ENCODE measurements around the gene DUS2. TPM values are rescaled to one million over a fixed set of nuclear protein-coding genes. Genes with fewer than 3 reads are reported as not detected.

Gene DUS2
- total and polyA plus RNA-seq, 4 donors, result 3.0 to 13.1 (median 7.1) TPM

Other genes starting within 250 kb of the DUS2 start
- 10 to 100 TPM; 17.7 to 21.6 TPM for gene RANBP10, start 216.7 kb upstream of the DUS2 start, total RNA-seq
- 10 to 100 TPM in 1 of 2 donors, 1 to 10 TPM in 1; 5.5 to 11.9 TPM for gene RANBP10, start 216.7 kb upstream of the DUS2 start, polyA plus RNA-seq
- gene TSNAXIP1, start 216.4 kb upstream of the DUS2 start, total RNA-seq, result 1 to 10 TPM in 1 of 2 donors, under 1 TPM in 1; 0.84 to 1.1 TPM
- gene TSNAXIP1, start 216.4 kb upstream of the DUS2 start, polyA plus RNA-seq, result 1 to 10 TPM in 1 of 2 donors, not detected in 1; 7.3 TPM
- 10 to 100 TPM; 21.5 to 24.7 TPM for gene THAP11, start 181.0 kb upstream of the DUS2 start, total RNA-seq
- gene THAP11, start 181.0 kb upstream of the DUS2 start, polyA plus RNA-seq, result 10 to 100 TPM; 18.0 to 18.6 TPM
- gene NUTF2, start 176.4 kb upstream of the DUS2 start, total RNA-seq, result 10 to 100 TPM; 80.7 to 88.2 TPM
- gene NUTF2, start 176.4 kb upstream of the DUS2 start, polyA plus RNA-seq, result 100 to 1,000 TPM in 1 of 2 donors, 10 to 100 TPM in 1; 95.4 to 130 TPM
- 10 to 100 TPM; 39.8 to 57.9 TPM for gene CENPT, start 175.6 kb upstream of the DUS2 start, total RNA-seq
- gene CENPT, start 175.6 kb upstream of the DUS2 start, polyA plus RNA-seq, result 100 to 1,000 TPM in 1 of 2 donors, 10 to 100 TPM in 1; 28.3 to 168 TPM
- gene EDC4, start 150.2 kb upstream of the DUS2 start, total RNA-seq, result 10 to 100 TPM; 46.9 to 53.2 TPM
- 10 to 100 TPM; 14.4 to 66.4 TPM for gene EDC4, start 150.2 kb upstream of the DUS2 start, polyA plus RNA-seq
- 1 to 10 TPM in 1 of 2 donors, not detected in 1; 2.1 TPM for gene NRN1L, start 138.4 kb upstream of the DUS2 start, total RNA-seq
- gene NRN1L, start 138.4 kb upstream of the DUS2 start, polyA plus RNA-seq, result 1 to 10 TPM; 1.5 to 3.2 TPM
- 10 to 100 TPM; 29.6 to 30.4 TPM for gene PSKH1, start 130.0 kb upstream of the DUS2 start, total RNA-seq
- 10 to 100 TPM; 15.2 to 16.2 TPM for gene PSKH1, start 130.0 kb upstream of the DUS2 start, polyA plus RNA-seq
- gene CTRL, start 91.4 kb upstream of the DUS2 start, total RNA-seq, result under 1 TPM; 0.84 to 0.90 TPM
- 1 to 10 TPM in 1 of 2 donors, not detected in 1; 3.5 TPM for gene CTRL, start 91.4 kb upstream of the DUS2 start, polyA plus RNA-seq
- gene PSMB10, start 86.4 kb upstream of the DUS2 start, total RNA-seq, result 10 to 100 TPM; 27.7 to 39.1 TPM
- gene PSMB10, start 86.4 kb upstream of the DUS2 start, polyA plus RNA-seq, result 10 to 100 TPM; 52.3 to 84.3 TPM
- 10 to 100 TPM; 43.9 to 47.8 TPM for gene LCAT, start 79.2 kb upstream of the DUS2 start, total RNA-seq
- 100 to 1,000 TPM in 1 of 2 donors, 10 to 100 TPM in 1; 10.6 to 178 TPM for gene LCAT, start 79.2 kb upstream of the DUS2 start, polyA plus RNA-seq
- gene SLC12A4, start 54.6 kb upstream of the DUS2 start, total RNA-seq, result 100 to 1,000 TPM; 125 to 139 TPM
- 10 to 100 TPM; 15.8 to 87.0 TPM for gene SLC12A4, start 54.6 kb upstream of the DUS2 start, polyA plus RNA-seq
- gene DPEP3, start 42.8 kb upstream of the DUS2 start, total RNA-seq, result not detected
- gene DPEP3, start 42.8 kb upstream of the DUS2 start, polyA plus RNA-seq, result not detected
- 10 to 100 TPM in 1 of 2 donors, 1 to 10 TPM in 1; 1.7 to 10.4 TPM for gene DPEP2, start 23.8 kb upstream of the DUS2 start, total RNA-seq
- 1 to 10 TPM; 1.0 to 2.1 TPM for gene DPEP2, start 23.8 kb upstream of the DUS2 start, polyA plus RNA-seq
- not detected for gene DPEP2NB, start 7.4 kb upstream of the DUS2 start, total RNA-seq
- gene DPEP2NB, start 7.4 kb upstream of the DUS2 start, polyA plus RNA-seq, result not detected
- gene DDX28, start 52 bp upstream of the DUS2 start, total RNA-seq, result 1 to 10 TPM; 4.3 to 5.3 TPM
- gene DDX28, start 52 bp upstream of the DUS2 start, polyA plus RNA-seq, result 1 to 10 TPM; 3.6 to 4.8 TPM
- gene NFATC3, start 62.1 kb downstream of the DUS2 start, total RNA-seq, result 10 to 100 TPM; 38.1 to 48.4 TPM
- 10 to 100 TPM; 10.3 to 10.4 TPM for gene NFATC3, start 62.1 kb downstream of the DUS2 start, polyA plus RNA-seq
- gene ESRP2, start 212.8 kb downstream of the DUS2 start, total RNA-seq, result under 1 TPM; 0.36 to 0.60 TPM
- 1 to 10 TPM in 1 of 2 donors, under 1 TPM in 1; 0.03 to 2.3 TPM for gene ESRP2, start 212.8 kb downstream of the DUS2 start, polyA plus RNA-seq
- 10 to 100 TPM; 13.6 to 28.4 TPM for gene PLA2G15, start 222.1 kb downstream of the DUS2 start, total RNA-seq
- gene PLA2G15, start 222.1 kb downstream of the DUS2 start, polyA plus RNA-seq, result 1 to 10 TPM; 7.2 to 7.5 TPM
- 10 to 100 TPM; 47.0 to 52.4 TPM for gene SLC7A6, start 241.2 kb downstream of the DUS2 start, total RNA-seq
- gene SLC7A6, start 241.2 kb downstream of the DUS2 start, polyA plus RNA-seq, result 10 to 100 TPM in 1 of 2 donors, 1 to 10 TPM in 1; 2.4 to 12.8 TPM